Measurements from ENCODE around the gene SH3BP5.

Gene SH3BP5

GRCh38 chr3:15295506-15295905, 36.9 kb downstream of the SH3BP5 start:
- DNase-seq = no peak

- DNase-seq = no peak
Observed at GRCh38 chr3:15294929-15295328, 37.5 kb downstream of the SH3BP5 start.

- DNase-seq = no peak
Observed at GRCh38 chr3:15292765-15293522, 39.4 kb downstream of the SH3BP5 start.

- DNase-seq = no peak
Observed at GRCh38 chr3:15291589-15292541, 40.5 kb downstream of the SH3BP5 start.

GRCh38 chr3:15290736-15291135, 41.6 kb downstream of the SH3BP5 start:
- DNase-seq = no peak

- DNase-seq = no peak
Observed at GRCh38 chr3:15289661-15290060, 42.7 kb downstream of the SH3BP5 start.

GRCh38 chr3:15288331-15289035, 43.9 kb downstream of the SH3BP5 start:
- DNase-seq = no peak

GRCh38 chr3:15287565-15288330, 44.6 kb downstream of the SH3BP5 start:
- no peak for DNase-seq

- DNase-seq = no peak
Observed at GRCh38 chr3:15286022-15286421, 46.4 kb downstream of the SH3BP5 start.

- peak; percentile 94 for DNase-seq
Observed at GRCh38 chr3:15284121-15284889, 48.1 kb downstream of the SH3BP5 start.

- no peak for DNase-seq
Observed at GRCh38 chr3:15283702-15284101, 48.7 kb downstream of the SH3BP5 start.

- DNase-seq = no peak
Observed at GRCh38 chr3:15281817-15282216, 50.6 kb downstream of the SH3BP5 start.

- no peak for DNase-seq
Observed at GRCh38 chr3:15280853-15281532, 51.4 kb downstream of the SH3BP5 start.

- no peak for DNase-seq
Observed at GRCh38 chr3:15279671-15280402, 52.5 kb downstream of the SH3BP5 start.

GRCh38 chr3:15279205-15279604, 53.2 kb downstream of the SH3BP5 start:
- no peak for DNase-seq

GRCh38 chr3:15277861-15278500, 54.4 kb downstream of the SH3BP5 start:
- DNase-seq = no peak

GRCh38 chr3:15276028-15276724, 56.2 kb downstream of the SH3BP5 start:
- DNase-seq = no peak

- DNase-seq = no peak
Observed at GRCh38 chr3:15273227-15273626, 59.2 kb downstream of the SH3BP5 start.
